Testis (tissue), 2 donors: ENCODE results near the gene RPL9.

Source experiments
- CTCF ChIP-seq, 3 experiments: fragments of 450-650 bp in 2 of 3; fragments of 200-600 bp in 1 of 3; sonication (generic) in 1 of 3; IDR thresholded peaks; one replicate each; pipeline ENCODE4 v1.5.1; 2016 to 2019; ENCODE audit warnings: antibody characterized with exemption in 3 of 3, mild to moderate bottlenecking in 2 of 3, moderate library complexity in 1 of 3
- POLR2A ChIP-seq: fragments of 450-650 bp; IDR thresholded peaks from one replicate; pipeline ENCODE4 v1.6.1; 2017; ENCODE audit warnings: antibody characterized with exemption, mild to moderate bottlenecking, moderate library complexity

DNA sequence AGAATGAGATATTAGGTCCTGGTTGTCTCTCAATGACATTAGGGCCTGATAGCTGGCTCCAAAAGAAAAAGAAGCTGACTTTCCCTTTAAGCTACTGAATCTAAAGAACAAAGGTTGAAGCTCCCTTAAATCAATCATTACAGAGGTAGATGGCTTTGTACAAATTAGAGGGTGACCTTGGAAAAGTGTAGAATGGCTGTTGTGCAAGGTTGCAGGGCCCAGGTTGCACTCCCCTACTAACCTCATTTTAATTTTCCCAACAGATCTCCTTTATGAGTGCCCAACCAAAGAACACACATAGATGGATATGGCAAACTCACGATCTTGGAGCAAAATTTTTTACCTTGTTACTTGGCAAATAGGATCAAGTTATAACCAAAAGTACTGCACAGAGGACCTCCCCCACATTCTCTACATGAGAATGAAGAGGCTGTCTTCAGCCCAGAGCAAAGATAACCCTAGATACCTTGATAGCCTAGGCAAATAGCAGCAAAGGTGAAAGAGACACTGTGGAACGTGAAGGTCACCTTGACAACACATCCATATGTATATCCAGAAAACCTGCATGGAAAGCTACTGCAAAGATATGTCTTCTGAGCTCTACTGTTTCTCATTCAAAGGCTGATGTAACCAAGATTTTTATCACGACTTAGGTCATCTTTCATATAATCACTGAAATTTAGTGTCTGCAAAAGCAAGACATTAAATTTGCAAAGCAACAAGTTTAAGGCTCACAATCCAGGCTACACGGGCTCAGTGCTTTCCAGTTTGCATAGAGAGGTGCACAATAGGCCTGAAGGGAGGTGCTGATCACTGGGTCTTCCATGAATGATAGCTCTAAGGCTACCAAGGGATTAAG, 29.0 kb downstream of the RPL9 start:
- no peak for TF ChIP-seq CTCF (IDR thresholded peaks at IDR 0.05)
- no peak for TF ChIP-seq POLR2A
